ENCODE data around the gene UBA7.

DNA sequence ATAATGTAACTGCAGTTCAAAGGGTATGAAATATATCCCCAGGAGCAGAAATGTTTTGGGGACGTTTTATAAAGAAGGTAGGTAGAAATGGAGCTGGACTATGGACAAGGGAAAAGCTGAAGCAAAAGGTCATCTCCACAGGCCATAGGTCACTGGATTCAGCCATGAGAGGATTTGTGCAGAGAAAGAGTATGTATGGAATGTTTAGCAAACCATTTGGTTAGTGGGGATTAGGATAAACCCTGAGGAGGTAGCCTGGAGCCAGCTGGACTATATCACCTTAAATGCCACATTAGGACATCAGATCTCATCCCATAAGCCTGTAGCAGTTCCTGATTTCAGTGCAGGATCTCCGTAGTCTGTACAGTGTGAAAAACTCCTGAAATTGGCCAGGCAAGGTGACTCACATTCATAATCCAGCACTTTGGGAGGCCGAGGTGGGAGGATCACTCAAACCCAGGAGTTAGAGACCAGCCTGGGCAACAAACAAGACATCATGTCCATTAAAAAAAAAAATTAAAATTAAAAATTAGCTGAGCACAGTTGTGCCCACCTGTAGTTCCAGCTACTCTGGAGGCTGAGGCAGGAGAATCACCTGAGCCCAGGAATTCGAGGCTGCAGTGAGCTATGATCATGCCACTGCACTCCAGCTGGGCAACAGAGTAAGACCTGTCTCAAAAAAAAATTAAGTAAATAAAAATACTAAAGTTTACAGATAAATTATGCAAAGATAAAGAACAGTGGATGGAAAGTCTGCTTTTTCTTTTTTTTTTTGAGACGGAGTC lies 32.1 kb downstream of the UBA7 start:
- no peak for TF ChIP-seq POLR2AphosphoS5 (IDR thresholded peaks at IDR 0.05; ENCODE audit: low read depth, low read length)
- no peak for TF ChIP-seq POLR2A (IDR thresholded peaks at IDR 0.05; ENCODE audit: low read depth, low read length)

All from GM12892 (cell line).